ENCODE measurements around the gene ZBTB9.
A peak's percentile ranks its signal among the peaks of the same experiment; 100 is the strongest.

The ZBTB9 gene

DNA sequence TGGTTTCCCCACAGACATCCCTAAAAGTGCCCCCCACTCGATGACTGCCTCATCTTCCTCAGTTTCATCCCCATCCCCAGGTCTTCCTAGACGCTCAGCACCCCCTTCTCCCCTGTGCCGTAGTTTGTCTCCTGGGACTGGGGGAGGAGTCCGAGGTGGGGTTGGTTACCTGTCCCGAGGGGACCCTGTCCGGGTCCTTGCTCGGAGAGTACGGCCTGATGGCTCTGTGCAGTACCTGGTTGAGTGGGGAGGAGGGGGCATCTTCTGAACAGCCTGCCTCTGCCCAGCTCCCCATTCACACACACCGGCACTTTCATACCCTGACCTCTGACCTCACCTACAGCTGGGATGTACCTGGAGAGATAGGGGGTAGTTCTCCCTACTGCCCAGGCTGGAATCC is 38.5 kb upstream of the ZBTB9 start:
- Mint-ChIP-seq H3K4me3 (peak overlapping the region; percentile 94), H3K27me3 (ENCODE audit: low read depth) (no peaks in the 10 kb centered on the region), H3K27ac (peak overlapping the region; percentile 99), H3K36me3 (ENCODE audit: low read depth) (peaks cover 29% of the 10 kb centered on the region), H3K9me3 (no peaks in the 10 kb centered on the region), H3K4me1 (ENCODE audit: low read depth) (peaks cover 63% of the 10 kb centered on the region)

DNA sequence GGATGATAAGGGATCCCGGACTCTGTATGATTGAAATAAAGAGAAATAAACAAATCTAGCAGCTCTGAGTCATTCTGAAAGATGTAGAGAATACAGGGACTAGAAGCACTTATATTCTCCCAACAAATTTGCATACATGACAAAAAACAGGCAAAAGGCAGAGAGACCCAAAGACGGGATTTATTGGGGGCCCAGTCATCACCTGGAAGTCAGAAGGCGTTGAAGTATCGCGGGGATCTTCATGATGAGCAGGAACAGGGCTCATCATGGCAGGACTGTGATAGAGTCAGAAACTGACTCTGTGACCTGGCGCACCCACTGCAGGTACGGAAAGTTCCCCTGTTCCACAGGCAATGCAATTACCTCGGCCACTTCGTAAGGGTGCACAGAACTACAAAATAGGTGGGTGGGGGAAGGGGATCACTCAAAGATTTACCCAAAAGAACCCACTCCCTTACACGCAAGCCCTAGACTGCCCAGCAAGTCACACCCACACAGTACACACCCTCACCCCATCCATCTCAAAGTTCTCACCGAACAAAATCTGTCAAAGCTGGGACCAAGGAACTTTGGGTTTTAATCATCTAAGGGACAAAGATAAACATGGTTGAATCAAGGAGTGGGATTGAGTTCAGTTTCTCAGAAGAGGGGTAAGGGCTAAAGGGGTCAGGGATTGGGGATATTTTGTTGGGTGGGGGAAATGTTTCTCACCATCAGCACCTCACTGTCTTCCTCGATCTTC is 37.8 kb upstream of the ZBTB9 start:
- H3K27me3 Mint-ChIP-seq (ENCODE audit: low read depth), result no peaks in the 10 kb centered on the region
- H3K4me3 Mint-ChIP-seq, result peak overlapping the region; percentile 94
- H3K36me3 Mint-ChIP-seq (ENCODE audit: low read depth), result peaks cover 29% of the 10 kb centered on the region
- peak overlapping the region; percentile 99 for H3K27ac Mint-ChIP-seq
- no peaks in the 10 kb centered on the region for H3K9me3 Mint-ChIP-seq
- peaks cover 65% of the 10 kb centered on the region for H3K4me1 Mint-ChIP-seq (ENCODE audit: low read depth)

DNA sequence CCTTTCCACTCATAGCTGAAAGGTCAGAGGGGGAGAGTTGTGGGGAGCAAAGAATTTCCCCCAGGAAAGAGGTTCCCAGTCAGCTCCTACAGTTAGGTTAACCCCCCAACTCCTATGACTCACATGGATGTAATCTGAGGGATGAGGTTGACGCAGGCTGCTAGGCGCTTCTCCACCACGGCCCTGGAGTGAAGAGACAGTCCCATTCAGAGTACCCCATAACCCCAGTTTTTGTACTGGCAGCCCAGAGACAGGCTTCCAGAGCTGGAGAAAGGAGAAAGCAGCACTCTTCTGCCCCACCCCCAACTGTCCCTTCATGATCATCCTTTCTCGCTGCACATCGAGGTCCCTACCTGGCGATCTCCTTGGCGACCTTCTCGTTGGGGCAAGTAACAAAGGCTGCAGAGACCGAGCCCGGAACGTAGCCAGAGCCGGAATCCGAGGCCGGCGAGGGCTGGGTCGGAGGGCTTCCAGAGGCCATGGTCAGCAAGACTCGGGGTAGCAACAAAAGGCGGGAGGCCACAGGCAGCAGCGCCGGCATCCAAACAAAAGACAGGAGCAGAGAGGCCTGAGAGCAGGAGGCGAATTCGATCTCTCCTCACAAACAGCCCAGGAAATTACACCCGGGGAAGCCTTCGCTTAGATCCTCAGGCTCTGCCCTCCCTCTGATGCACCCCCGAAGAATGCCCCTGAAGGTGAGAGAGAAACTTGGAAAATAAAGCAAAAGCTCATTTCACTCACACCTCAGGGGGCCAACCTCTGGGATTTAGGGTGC is 37.1 kb upstream of the ZBTB9 start:
- Mint-ChIP-seq H3K27me3 (ENCODE audit: low read depth) (no peaks in the 10 kb centered on the region), H3K27ac (peak overlapping the region; percentile 99), H3K4me3 (peak overlapping the region; percentile 94), H3K4me1 (ENCODE audit: low read depth) (peaks cover 65% of the 10 kb centered on the region), H3K9me3 (no peaks in the 10 kb centered on the region), H3K36me3 (ENCODE audit: low read depth) (peaks cover 29% of the 10 kb centered on the region)

DNA sequence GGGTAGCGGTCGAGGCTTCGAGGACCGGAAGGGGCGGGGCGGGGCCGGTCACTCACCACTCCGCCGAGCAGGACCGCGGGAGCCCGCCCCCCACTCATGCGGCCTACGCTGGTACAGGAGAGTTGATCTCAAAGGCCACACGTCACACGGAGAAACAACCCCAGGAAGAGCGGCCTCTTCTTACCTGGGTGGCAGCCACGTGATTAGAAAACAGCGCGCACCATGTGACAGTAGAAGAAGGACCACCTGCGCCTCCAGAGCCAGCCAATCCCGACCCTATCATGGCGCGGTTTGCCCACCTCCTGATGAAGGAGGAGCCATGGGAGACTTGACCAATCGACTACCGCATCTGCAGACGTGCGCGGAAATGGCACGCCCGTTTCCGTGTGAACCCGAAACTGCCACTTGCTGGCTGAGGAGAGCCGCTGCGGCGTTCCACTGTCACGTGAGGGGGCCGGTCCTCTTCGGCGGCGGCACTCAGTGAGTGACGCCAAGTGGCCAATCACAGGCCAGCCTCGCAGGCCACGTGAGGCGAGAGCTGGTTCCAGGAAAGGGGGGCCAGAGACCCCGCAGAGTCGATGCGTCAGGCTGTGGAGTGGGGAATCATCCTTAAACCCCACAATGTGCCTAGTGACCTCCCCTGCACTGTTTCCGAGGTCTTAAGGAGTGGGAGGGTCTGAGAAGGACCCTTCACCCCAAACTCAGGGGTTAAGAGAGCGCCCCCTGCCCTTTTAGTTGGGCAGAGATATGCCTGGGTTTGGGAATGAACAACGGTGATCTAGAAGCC is 36.3 kb upstream of the ZBTB9 start, which contains the start of gene CUTA:
Gene CUTA, minus strand, starts transcription at position 205 of the 787 bp plus-strand sequence. Its CDS starts 107 bp downstream, at position 98.
- peaks cover 62% of the 10 kb centered on the region for H3K4me1 Mint-ChIP-seq (ENCODE audit: low read depth)

DNA sequence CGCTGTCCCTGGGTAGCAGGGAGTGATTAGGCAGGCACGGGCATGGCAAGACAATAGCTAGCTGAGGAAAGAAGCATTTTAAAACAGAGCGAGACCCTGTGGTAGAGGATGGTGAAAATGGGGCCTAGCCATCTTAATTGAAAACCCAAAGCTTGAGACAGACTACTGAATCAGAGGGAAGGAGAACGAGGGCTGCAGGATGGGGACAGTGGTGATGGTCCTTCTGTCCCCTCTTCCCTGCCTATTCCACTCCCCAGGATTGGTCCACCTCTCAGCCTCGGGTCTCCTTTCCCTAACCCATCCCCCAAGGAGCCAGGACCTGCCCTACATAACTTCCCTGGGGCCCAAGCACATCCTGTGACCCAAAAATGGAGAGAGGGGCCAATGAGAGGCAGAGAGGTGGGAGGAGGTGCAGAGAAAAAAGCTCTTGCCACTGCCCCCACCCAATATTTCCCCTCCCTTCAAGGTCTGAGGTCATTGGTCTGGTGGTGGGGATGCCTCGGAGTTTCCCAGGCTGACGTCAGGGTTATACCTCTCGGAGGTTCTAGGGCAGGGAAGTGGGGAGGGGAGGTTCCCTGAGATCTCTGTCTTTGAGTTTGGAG is 35.6 kb upstream of the ZBTB9 start:
- H3K9me3 Mint-ChIP-seq, result no peaks in the 10 kb centered on the region
- H3K36me3 Mint-ChIP-seq (ENCODE audit: low read depth), result peaks cover 27% of the 10 kb centered on the region
- peak overlapping the region; percentile 99 for H3K27ac Mint-ChIP-seq
- H3K4me1 Mint-ChIP-seq (ENCODE audit: low read depth), result peaks cover 64% of the 10 kb centered on the region
- no peaks in the 10 kb centered on the region for H3K27me3 Mint-ChIP-seq (ENCODE audit: low read depth)
- peak overlapping the region; percentile 94 for H3K4me3 Mint-ChIP-seq

More for the DNA sequence above, 36.3 kb upstream of the ZBTB9 start, which contains the start of gene CUTA:
- peaks cover 27% of the 10 kb centered on the region for H3K36me3 Mint-ChIP-seq (ENCODE audit: low read depth)
- peak within 1 kb of the TSS; percentile 99 for H3K27ac Mint-ChIP-seq
- no peaks in the 10 kb centered on the region for H3K27me3 Mint-ChIP-seq (ENCODE audit: low read depth)
- no peaks in the 10 kb centered on the region for H3K9me3 Mint-ChIP-seq
- H3K4me3 Mint-ChIP-seq, result peak within 1 kb of the TSS; percentile 94

DNA sequence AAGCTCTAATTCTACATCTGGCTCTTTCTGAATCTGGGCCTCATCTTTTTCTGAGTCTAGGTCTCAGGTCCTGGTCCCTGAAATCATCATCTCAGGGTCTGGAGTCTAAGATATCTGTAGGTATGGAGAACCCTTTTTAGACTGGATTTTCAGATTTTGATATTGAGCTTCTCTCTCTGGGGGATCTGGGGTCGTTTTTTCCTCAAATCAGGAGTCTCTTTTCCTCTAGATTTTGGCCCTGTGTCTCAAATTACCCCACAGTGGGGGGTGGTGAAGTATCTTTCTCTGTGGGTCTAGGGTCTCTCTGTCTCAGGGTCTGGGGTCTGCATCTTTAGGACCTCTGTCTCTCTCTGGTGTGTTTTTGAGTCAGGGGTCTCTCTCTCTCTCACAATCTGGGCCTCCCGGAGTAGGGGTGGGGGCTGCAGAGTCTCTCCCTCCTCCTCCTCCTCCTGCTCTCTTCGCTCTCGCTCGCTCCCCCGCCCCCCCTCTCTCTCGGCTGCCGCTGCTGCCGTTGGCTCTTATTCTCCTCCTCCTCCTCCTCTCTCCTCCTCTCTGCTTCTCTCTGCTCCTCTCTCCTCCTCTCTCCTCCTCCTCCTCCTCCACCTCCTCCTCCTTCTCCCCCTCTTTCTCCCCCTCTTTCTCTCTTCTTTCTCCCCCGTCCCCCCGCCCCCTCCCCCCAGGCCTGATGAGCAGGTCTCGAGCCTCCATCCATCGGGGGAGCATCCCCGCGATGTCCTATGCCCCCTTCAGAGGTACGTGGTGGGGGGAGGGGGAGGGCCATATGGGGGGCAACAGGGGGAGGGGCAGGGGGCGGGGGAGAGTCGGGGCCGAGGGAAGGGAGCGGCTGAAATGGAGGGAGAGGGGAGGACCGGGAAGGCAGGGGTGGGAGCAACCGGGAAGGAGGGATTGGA is 34.5 kb upstream of the ZBTB9 start, which contains the start of gene SYNGAP1:
Gene SYNGAP1, plus strand, starts transcription at position 486 of the 911 bp plus-strand sequence. Its CDS starts 200 bp downstream, at position 686.
- H3K4me1 Mint-ChIP-seq (ENCODE audit: low read depth), result peaks cover 70% of the 10 kb centered on the region
- peaks cover 28% of the 10 kb centered on the region for H3K36me3 Mint-ChIP-seq (ENCODE audit: low read depth)
- H3K27me3 Mint-ChIP-seq (ENCODE audit: low read depth), result no peaks in the 10 kb centered on the region
- H3K4me3 Mint-ChIP-seq, result peak within 1 kb of the TSS; percentile 94
- H3K27ac Mint-ChIP-seq, result peak within 1 kb of the TSS; percentile 99
- no peaks in the 10 kb centered on the region for H3K9me3 Mint-ChIP-seq

DNA sequence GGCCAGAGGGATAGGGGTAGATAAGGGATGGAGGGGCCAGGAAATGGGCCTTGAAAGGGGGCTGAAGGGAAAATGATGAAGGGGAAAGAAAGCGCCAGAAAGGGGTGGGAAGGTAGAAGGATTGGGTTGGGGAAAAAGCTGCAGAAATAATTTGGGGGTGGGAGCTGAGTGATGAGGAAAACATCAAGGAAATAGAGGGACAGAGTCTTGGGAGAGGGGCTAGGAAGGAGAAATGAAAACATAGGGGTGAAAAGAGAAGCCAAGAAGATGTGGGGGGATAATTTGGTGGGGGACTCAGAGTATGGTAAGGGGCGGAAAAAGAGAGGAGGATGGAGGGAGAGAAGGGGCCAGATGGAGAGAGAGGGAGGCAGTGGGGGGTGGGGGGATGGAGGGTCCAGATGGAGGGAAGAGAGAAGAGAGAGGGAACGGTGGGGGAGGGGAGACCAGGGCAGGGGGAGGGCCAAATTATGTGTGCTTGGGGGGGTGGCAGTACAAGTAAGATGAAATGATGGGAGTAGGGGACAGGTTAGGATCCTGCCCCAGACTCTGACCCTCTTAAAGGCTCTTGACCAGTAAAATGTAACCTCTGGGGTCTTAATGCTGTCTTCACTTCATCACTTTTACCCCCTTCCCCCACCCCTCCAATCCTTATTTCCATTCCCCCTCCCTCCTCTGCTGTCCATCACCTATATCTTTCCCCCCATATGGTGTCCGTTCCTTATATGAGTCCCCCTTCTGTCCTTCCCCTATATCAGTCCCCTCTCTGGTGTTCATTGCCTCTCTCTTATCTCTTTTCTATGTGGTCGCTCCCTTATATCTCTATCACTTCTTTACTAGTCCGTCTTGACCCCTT is 33.7 kb upstream of the ZBTB9 start:
- no peaks in the 10 kb centered on the region for H3K27me3 Mint-ChIP-seq (ENCODE audit: low read depth)
- H3K9me3 Mint-ChIP-seq, result no peaks in the 10 kb centered on the region
- peaks cover 22% of the 10 kb centered on the region for H3K36me3 Mint-ChIP-seq (ENCODE audit: low read depth)
- peak overlapping the region; percentile 60 for H3K4me3 Mint-ChIP-seq
- peaks cover 71% of the 10 kb centered on the region for H3K4me1 Mint-ChIP-seq (ENCODE audit: low read depth)
- H3K27ac Mint-ChIP-seq, result peak overlapping the region; percentile 37

DNA sequence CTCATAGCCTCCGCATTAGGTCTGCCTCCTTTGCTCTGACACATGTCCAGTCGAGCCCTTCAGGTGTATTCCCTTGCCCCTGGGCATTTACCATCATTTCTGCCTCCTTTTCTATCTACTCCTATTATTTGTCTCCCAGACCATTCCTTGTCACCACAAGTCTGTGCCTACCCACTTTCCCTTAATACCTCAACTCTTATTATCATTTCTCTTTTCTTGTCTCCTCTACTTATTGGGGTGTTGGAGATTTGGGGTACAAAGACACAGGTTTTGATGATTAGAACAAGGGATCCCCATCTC is 33.1 kb upstream of the ZBTB9 start:
- peaks cover 67% of the 10 kb centered on the region for H3K4me1 Mint-ChIP-seq (ENCODE audit: low read depth)
- peak overlapping the region; percentile 56 for H3K4me3 Mint-ChIP-seq
- H3K9me3 Mint-ChIP-seq, result no peaks in the 10 kb centered on the region
- peak overlapping the region; percentile 3 for H3K27ac Mint-ChIP-seq
- H3K27me3 Mint-ChIP-seq (ENCODE audit: low read depth), result no peaks in the 10 kb centered on the region
- peaks cover 19% of the 10 kb centered on the region for H3K36me3 Mint-ChIP-seq (ENCODE audit: low read depth)

DNA sequence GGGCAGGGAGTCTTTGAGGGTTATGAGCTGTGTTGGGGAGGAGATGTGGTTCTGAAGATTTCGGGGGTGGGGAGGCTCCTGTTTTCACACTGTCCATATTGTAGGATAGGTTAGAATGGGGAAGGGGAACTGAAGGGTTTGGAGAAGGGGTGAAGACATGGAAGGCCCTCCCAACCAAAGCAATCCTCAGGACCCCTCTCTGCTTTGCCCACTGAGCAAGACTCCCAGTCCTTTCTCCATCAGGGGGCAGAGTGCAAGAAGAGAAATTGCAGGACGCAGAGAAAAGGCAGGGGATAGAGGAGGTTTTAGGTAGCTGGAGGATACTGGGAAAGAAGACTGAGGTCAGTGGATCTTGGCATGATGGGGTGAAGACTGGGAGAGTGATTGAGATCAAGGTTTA is 30.6 kb upstream of the ZBTB9 start:
- H3K27ac Mint-ChIP-seq, result peak overlapping the region; percentile 95
- H3K27me3 Mint-ChIP-seq (ENCODE audit: low read depth), result no peaks in the 10 kb centered on the region
- peak overlapping the region; percentile 94 for H3K4me3 Mint-ChIP-seq
- no peaks in the 10 kb centered on the region for H3K9me3 Mint-ChIP-seq
- peaks cover 15% of the 10 kb centered on the region for H3K36me3 Mint-ChIP-seq (ENCODE audit: low read depth)
- H3K4me1 Mint-ChIP-seq (ENCODE audit: low read depth), result peaks cover 61% of the 10 kb centered on the region

DNA sequence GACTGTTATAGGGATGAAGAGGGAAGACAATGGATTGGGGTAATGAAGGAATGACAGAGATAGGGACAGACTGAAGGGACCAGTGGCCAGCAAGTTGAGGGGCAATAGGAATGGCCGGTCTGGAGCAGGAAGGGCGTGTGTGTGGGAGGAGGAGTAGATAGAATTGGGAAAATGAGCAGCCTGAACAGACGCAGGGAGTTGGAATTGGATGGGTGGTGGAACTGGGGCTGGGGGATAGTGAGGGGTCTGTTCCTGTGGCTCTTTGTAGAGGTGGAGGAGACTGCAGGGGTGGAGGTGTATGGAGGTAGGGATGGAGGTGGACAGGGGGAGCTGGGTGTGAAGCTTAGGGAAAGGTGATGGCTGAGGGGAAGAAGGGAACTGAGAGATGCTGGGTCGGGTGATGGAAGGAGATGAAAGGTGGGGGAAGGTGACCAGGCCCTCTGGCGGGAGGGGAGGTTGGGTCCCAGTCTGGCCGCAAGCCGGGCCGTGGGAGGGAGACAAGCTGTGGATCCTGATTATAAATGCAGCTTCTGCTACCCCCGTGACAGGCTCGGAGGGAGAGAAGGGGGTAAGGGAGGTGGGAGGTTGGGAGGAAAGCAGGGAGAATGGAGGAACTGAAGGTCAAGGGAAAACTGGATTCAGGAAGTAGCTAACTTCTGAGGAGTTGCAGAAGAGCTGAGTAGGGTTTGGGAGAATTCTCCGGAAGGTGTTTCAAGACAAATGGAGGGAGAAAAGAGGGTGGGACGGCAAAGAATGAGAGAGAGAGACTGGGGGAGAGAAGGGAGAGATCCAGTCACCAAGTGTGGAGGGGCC is 29.3 kb upstream of the ZBTB9 start:
- Mint-ChIP-seq H3K36me3 (ENCODE audit: low read depth) (peaks cover 15% of the 10 kb centered on the region), H3K4me3 (peak overlapping the region; percentile 94), H3K4me1 (ENCODE audit: low read depth) (peaks cover 63% of the 10 kb centered on the region), H3K9me3 (no peaks in the 10 kb centered on the region), H3K27me3 (ENCODE audit: low read depth) (no peaks in the 10 kb centered on the region), H3K27ac (peak overlapping the region; percentile 95)

DNA sequence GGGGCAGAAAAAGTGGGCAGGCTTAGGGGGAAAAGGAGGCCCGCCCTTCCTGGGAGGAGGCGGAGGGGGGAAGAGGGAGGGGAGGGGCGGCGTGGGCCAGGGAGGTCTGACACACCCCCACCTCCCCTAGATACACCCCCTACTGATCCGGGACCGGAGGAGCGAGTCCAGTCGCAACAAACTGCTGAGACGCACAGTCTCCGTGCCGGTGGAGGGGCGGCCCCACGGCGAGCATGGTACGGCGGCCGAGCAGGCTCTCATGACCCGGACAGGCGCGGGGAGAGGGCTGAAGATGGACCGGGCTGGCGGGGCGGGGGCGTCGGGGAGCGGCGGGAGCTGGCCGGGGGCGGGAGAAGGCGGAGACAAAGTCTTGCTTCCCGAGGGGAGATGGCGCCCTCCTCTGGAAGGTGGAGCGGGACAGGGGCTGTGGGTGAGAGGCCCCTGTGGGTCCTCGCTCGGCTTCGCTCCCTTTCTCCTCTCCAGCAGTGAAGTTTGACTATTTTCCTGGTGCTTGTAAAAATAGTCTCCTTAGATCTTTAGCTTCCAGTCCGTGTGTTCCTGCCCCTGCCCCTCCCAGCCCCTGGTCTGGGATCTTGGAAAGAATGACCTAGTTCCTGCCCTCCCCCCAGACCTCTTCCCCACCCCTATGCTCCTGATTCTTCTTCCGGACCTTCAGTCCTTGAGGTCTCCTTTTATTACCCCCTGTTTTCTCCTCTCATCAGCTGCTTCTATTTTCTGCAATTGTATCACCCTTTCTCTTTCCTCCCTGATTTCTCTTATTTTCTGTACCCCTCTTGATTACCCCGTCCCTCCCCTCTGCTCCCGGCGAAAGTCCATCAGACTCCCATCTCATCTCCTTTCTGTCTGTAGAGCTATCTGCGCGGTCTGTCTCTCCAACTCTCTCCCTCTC is 28.5 kb upstream of the ZBTB9 start:
- Mint-ChIP-seq H3K9me3 (no peaks in the 10 kb centered on the region), H3K27ac (peak overlapping the region; percentile 95), H3K4me1 (ENCODE audit: low read depth) (peaks cover 71% of the 10 kb centered on the region), H3K4me3 (peak overlapping the region; percentile 94), H3K36me3 (ENCODE audit: low read depth) (peaks cover 15% of the 10 kb centered on the region), H3K27me3 (ENCODE audit: low read depth) (no peaks in the 10 kb centered on the region)
